IMR-90 (cell line): ENCODE results near the gene SYT17. TPM values are rescaled to one million over a fixed set of nuclear protein-coding genes. Genes with fewer than 3 reads are reported as not detected.

ENCODE experiments used
- ATAC-seq: fragments of 200-7000 bp; cut with Tn5 transposase; 2 replicates; pipeline ENCODE4 v1.9.1; 2020; ENCODE audit warnings: low read depth, mild to moderate bottlenecking, moderate library complexity
- BruUV-seq: library from RNA; stranded (reverse); fragments of 400-500 nt; replicated peaks from 2 replicates; lab custom pipeline; 2021; lab: Mats Ljungman, UMichigan
- CTCF ChIA-PET: fragments of 300-600 bp; formaldehyde crosslinking; extraction: SDS; loops from one replicate; lab custom pipeline; 2021; ENCODE audit warnings: antibody characterized with exemption; lab: Yijun Ruan, JAX
- POLR2A ChIA-PET: fragments of 300-600 bp; sonication (Branson Sonifier 250); formaldehyde crosslinking; loops from one replicate; lab custom pipeline; 2022; ENCODE audit warnings: antibody characterized with exemption; ENCODE audit not compliant: unreplicated experiment; lab: Charles Lee
- DNase-seq: peaks from one replicate; pipeline ENCODE4 v3.0.0; 2013
- H2AFZ ChIP-seq: replicated peaks from 2 replicates; pipeline ENCODE3; 2013; ENCODE audit warnings: low read length, mild to moderate bottlenecking; ENCODE audit not compliant: poor library complexity
- H2AK5ac ChIP-seq: 2 replicates; pipeline ENCODE4 v1.6.1; 2013; ENCODE audit warnings: low read depth, low read length, inconsistent platforms
- H2AK9ac ChIP-seq: replicated peaks from 2 replicates; pipeline ENCODE3; 2013; ENCODE audit warnings: mild to moderate bottlenecking, low read depth, low read length, moderate library complexity; ENCODE audit not compliant: poor library complexity
- H2BK120ac ChIP-seq: 2 replicates; pipeline ENCODE4 v1.6.1; 2013; ENCODE audit warnings: low read depth, low read length, inconsistent platforms
- H2BK15ac ChIP-seq: 3 replicates; pipeline ENCODE4 v1.6.1; 2013; ENCODE audit warnings: low read depth, low read length, inconsistent platforms
- H2BK20ac ChIP-seq: 2 replicates; pipeline ENCODE4 v1.6.1; 2013; ENCODE audit warnings: low read depth, mild to moderate bottlenecking, inconsistent platforms, low read length, moderate library complexity
- H2BK5ac ChIP-seq: 2 replicates; pipeline ENCODE4 v1.6.1; 2013; ENCODE audit warnings: mild to moderate bottlenecking, low read depth, low read length, inconsistent platforms; ENCODE audit not compliant: poor library complexity, severe bottlenecking
- H3K14ac ChIP-seq: replicated peaks from 2 replicates; pipeline ENCODE4 v1.6.1; 2013; ENCODE audit warnings: low read depth, low read length, inconsistent platforms
- H3K18ac ChIP-seq: 2 replicates; pipeline ENCODE4 v1.6.1; 2013; ENCODE audit warnings: low read depth, low read length, control low read depth
- H3K23ac ChIP-seq: 2 replicates; pipeline ENCODE4 v1.6.1; 2013; ENCODE audit warnings: low read depth, low read length, inconsistent platforms
- H3K27ac ChIP-seq: 2 replicates; pipeline ENCODE4 v1.5.1; 2013; ENCODE audit warnings: mild to moderate bottlenecking, control low read depth, low read length; ENCODE audit not compliant: insufficient read depth
- H3K27me3 ChIP-seq: 2 replicates; pipeline ENCODE4 v1.6.1; 2013; ENCODE audit warnings: low read length; ENCODE audit not compliant: control insufficient read depth, insufficient read depth
- H3K36me3 ChIP-seq: 2 replicates; pipeline ENCODE4 v1.6.1; 2013; ENCODE audit warnings: low read length, mixed read lengths; ENCODE audit not compliant: control insufficient read depth, insufficient read depth
- H3K4ac ChIP-seq: 2 replicates; pipeline ENCODE4 v1.6.1; 2013; ENCODE audit warnings: low read depth, low read length, inconsistent platforms
- H3K4me1 ChIP-seq: 2 replicates; pipeline ENCODE4 v1.6.1; 2013; ENCODE audit warnings: low read length, mixed read lengths; ENCODE audit not compliant: control insufficient read depth, insufficient read depth
- H3K4me2 ChIP-seq: 2 replicates; pipeline ENCODE4 v1.6.1; 2013; ENCODE audit warnings: low read depth, mild to moderate bottlenecking, control low read depth, low read length, moderate library complexity
- H3K4me3 ChIP-seq: 2 replicates; pipeline ENCODE4 v1.5.1; 2013; ENCODE audit warnings: low read depth, mild to moderate bottlenecking, control low read depth, low read length, moderate library complexity; ENCODE audit not compliant: insufficient read depth
- H3K56ac ChIP-seq: 2 replicates; pipeline ENCODE4 v1.6.1; 2013; ENCODE audit warnings: low read length, inconsistent platforms; ENCODE audit not compliant: insufficient read depth; ENCODE audit errors: extremely low read depth
- H3K79me1 ChIP-seq, 2 experiments: 2 replicates each; pipeline ENCODE4 v1.6.1; 2013; ENCODE audit warnings: low read length in 2 of 2, inconsistent platforms in 1 of 2, low read depth in 1 of 2
- H3K9ac ChIP-seq: 2 replicates; pipeline ENCODE4 v1.6.1; 2013; ENCODE audit warnings: low read depth, low read length, control low read depth
- H3K9me1 ChIP-seq: 2 replicates; pipeline ENCODE4 v1.6.1; 2013; ENCODE audit warnings: low read length, inconsistent platforms; ENCODE audit not compliant: insufficient read depth
- H3K9me3 ChIP-seq: 2 replicates; pipeline ENCODE4 v1.6.1; 2013; ENCODE audit warnings: low read length; ENCODE audit not compliant: control insufficient read depth, insufficient read depth
- H4K20me1 ChIP-seq: 2 replicates; pipeline ENCODE4 v1.6.1; 2013; ENCODE audit warnings: low read length, inconsistent platforms; ENCODE audit not compliant: insufficient read depth
- H4K5ac ChIP-seq: 2 replicates; pipeline ENCODE4 v1.6.1; 2013; ENCODE audit warnings: mild to moderate bottlenecking, low read depth, low read length, control low read depth
- H4K8ac ChIP-seq, 2 experiments: 2 replicates each; pipeline ENCODE4 v1.6.1; 2013; ENCODE audit warnings: low read depth in 2 of 2, low read length in 2 of 2, control low read depth in 1 of 2, inconsistent platforms in 1 of 2
- H4K91ac ChIP-seq: 2 replicates; pipeline ENCODE4 v1.6.1; 2013; ENCODE audit warnings: low read depth, low read length, inconsistent platforms; ENCODE audit not compliant: insufficient read depth
- CEBPB ChIP-seq: IDR thresholded peaks from 2 replicates; pipeline ENCODE4 v1.6.1; 2012; ENCODE audit warnings: low read depth, low read length, improper control_type of control experiment
- CHD1 ChIP-seq: IDR thresholded peaks from 2 replicates; pipeline ENCODE4 v1.6.1; 2012; ENCODE audit warnings: low read depth, low read length, improper control_type of control experiment
- MAFK ChIP-seq: IDR thresholded peaks from 2 replicates; pipeline ENCODE4 v1.6.1; 2012; ENCODE audit warnings: low read depth, low read length, improper control_type of control experiment
- NFE2L2 ChIP-seq: fragments of 150-350 bp; IDR thresholded peaks from 2 replicates; pipeline ENCODE4 v1.6.1; 2016; ENCODE audit warnings: low read depth, mild to moderate bottlenecking, low read length
- RCOR1 ChIP-seq: IDR thresholded peaks from 2 replicates; pipeline ENCODE4 v1.6.1; 2012; ENCODE audit warnings: mild to moderate bottlenecking, low read length, improper control_type of control experiment; ENCODE audit not compliant: insufficient replicate concordance
- SMC3 ChIP-seq: fragments of 150-350 bp; IDR thresholded peaks from 2 replicates; pipeline ENCODE4 v1.6.1; 2016; ENCODE audit warnings: low read depth, mild to moderate bottlenecking, antibody characterized with exemption, low read length, moderate library complexity
- USF2 ChIP-seq: fragments of 150-350 bp; IDR thresholded peaks from 2 replicates; pipeline ENCODE4 v1.6.1; 2017; ENCODE audit warnings: mild to moderate bottlenecking, antibody characterized with exemption, low read length, low read depth
- WGBS, 2 experiments: methylation state at CpG; one replicate each; pipeline versions ENCODE4 v1.1.5 to v1.1.7; 2013; ENCODE audit warnings: missing lambda C conversion rate in 2 of 2; ENCODE audit not compliant: insufficient read length in 1 of 2; ENCODE audit errors: extremely low coverage in 2 of 2; 5-methylcytosine and 5-hydroxymethylcytosine counted together
- dilution Hi-C: fragments of 300-500 bp; cut with HindIII; formaldehyde crosslinking; loops from one replicate; pipeline ENCODE4 v1.14.3; 2018; ENCODE audit warnings: low sequenced_read_pairs; ENCODE audit not compliant: unreplicated experiment
- in situ Hi-C: fragments of 300-500 bp; cut with MboI; formaldehyde crosslinking; loops from 3 replicates; pipeline ENCODE4 v1.14.3; 2019; ENCODE audit warnings: low sequenced_read_pairs, inconsistent platforms, mixed read lengths
- intact Hi-C: fragments of 100-400 bp; cut with micrococcal nuclease; formaldehyde crosslinking; loops from 2 replicates; pipeline ENCODE4 v1.10.0; 2022
- polyA plus RNA-seq, 3 experiments: library from polyadenylated mRNA; depleted of rRNA; stranded (reverse); fragments of >200 nt; gene quantifications; 2 replicates each; pipeline ENCODE4 v1.2.3, GENCODE V29; 2012; ENCODE audit warnings: low replicate concordance in 1 of 3
- total RNA-seq: library from RNA; depleted of rRNA; stranded (reverse); fragments of >200 nt; gene quantifications from 2 replicates; pipeline ENCODE4 v1.2.3, GENCODE V29; 2012
- TF ChIP-seq, protein P1 (sequence below): fragments of 150-350 bp; IDR thresholded peaks from 2 replicates; pipeline ENCODE4 v1.6.1; 2016; ENCODE audit warnings: low read depth, mild to moderate bottlenecking, low read length, moderate library complexity, borderline replicate concordance

The SYT17 gene
- total and polyA plus RNA-seq, 2 of the 4 experiments (the other 2 are of a cell fraction) = not detected

DNA sequence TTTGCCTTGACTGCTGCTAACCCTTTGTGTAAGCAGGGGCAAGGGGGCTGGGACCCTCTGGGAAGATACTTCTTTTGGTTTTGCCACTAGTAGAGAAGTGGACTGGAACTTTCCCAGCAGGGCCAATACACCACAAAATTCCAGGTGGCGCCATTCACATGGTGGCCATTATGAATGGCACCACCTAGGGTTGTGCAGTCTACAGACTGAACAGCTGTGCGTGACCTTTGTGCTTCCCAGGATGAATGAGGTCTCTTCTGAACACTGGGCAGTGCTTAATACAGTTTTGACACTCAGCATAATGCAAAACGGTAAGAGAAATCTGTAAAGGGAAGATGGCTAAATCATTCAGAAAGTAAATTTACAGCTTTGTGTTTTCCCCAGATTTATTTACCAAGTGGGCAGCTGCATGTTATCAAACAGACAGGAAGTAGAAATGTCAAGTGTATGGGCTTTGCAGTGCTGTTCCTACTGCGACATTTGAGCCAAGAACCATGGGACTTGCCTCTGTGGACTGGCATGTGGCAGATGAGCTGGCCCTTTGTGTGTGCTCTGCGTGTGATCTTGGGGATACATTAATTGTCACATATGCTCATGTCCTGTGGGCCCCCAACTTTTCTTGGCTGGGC is 9.2 kb downstream of the SYT17 start:
- dilution Hi-C loops = no loop called here
- H2AK9ac ChIP-seq = no peak overlapping the region

More for the DNA sequence above, 9.2 kb downstream of the SYT17 start:
- intact Hi-C loops (no loop called here), in situ Hi-C loops (no loop called here)
- no peak overlapping the region for H3K18ac ChIP-seq
- no peaks in the 10 kb centered on the region for H3K79me1 ChIP-seq
- H2BK15ac ChIP-seq = no peak overlapping the region
- H3K27me3 ChIP-seq = peaks cover 17% of the 10 kb centered on the region
- no peaks in the 10 kb centered on the region for H4K20me1 ChIP-seq
- H2BK5ac ChIP-seq = no peak overlapping the region
- H3K9me3 ChIP-seq = no peaks in the 10 kb centered on the region
- no peak overlapping the region for H2BK120ac ChIP-seq
- ATAC-seq (no peak), DNase-seq (no peak)
- no peak overlapping the region for H4K91ac ChIP-seq
- no peak overlapping the region for H2AK5ac ChIP-seq
- no peaks in the 10 kb centered on the region for H3K9me1 ChIP-seq
- H2BK20ac ChIP-seq = no peak overlapping the region
- no peaks in the 10 kb centered on the region for H3K4me1 ChIP-seq
- H4K8ac ChIP-seq = no peak overlapping the region
- no peak for TF ChIP-seq NFE2L2
- TF ChIP-seq SMC3 = no peak
- TF ChIP-seq, protein P1, sequence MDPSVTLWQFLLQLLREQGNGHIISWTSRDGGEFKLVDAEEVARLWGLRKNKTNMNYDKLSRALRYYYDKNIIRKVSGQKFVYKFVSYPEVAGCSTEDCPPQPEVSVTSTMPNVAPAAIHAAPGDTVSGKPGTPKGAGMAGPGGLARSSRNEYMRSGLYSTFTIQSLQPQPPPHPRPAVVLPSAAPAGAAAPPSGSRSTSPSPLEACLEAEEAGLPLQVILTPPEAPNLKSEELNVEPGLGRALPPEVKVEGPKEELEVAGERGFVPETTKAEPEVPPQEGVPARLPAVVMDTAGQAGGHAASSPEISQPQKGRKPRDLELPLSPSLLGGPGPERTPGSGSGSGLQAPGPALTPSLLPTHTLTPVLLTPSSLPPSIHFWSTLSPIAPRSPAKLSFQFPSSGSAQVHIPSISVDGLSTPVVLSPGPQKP = no peak
- TF ChIP-seq RCOR1 = no peak
- TF ChIP-seq MAFK = no peak
- TF ChIP-seq CEBPB = no peak
- TF ChIP-seq CHD1 = no peak
- TF ChIP-seq USF2 = no peak
- POLR2A ChIA-PET = no interaction called here
- H3K4me2 ChIP-seq = no peak overlapping the region
- no peak overlapping the region for H3K23ac ChIP-seq
- CTCF ChIA-PET = no interaction called here
- no peaks in the 10 kb centered on the region for H3K36me3 ChIP-seq
- BruUV-seq = no TSS peak
- H3K27ac ChIP-seq = no peak overlapping the region
- H2AFZ ChIP-seq = no peak overlapping the region
- H3K4ac ChIP-seq = no peak overlapping the region
- no peak overlapping the region for H3K56ac ChIP-seq
- no peak overlapping the region for H4K5ac ChIP-seq
- no peak overlapping the region for H3K14ac ChIP-seq
- no CpG with 5 or more reads among the region's 5 CpGs for WGBS, 2 experiments
- H3K4me3 ChIP-seq = no peak overlapping the region
- H3K9ac ChIP-seq = no peak overlapping the region
